NOMO-1 (cell line): Measurements from ENCODE around the gene WDR86.

Source experiments
- DNase-seq, 2 experiments: peaks; one replicate each; lab custom pipeline; 2025; ENCODE audit not compliant: unreplicated experiment in 2 of 2; lab: John Stamatoyannopoulos, UW

WDR86 gene

GRCh38 chr7:151440799-151441445 lies 31.1 kb upstream of the WDR86 start:
- no peak for DNase-seq

DNA sequence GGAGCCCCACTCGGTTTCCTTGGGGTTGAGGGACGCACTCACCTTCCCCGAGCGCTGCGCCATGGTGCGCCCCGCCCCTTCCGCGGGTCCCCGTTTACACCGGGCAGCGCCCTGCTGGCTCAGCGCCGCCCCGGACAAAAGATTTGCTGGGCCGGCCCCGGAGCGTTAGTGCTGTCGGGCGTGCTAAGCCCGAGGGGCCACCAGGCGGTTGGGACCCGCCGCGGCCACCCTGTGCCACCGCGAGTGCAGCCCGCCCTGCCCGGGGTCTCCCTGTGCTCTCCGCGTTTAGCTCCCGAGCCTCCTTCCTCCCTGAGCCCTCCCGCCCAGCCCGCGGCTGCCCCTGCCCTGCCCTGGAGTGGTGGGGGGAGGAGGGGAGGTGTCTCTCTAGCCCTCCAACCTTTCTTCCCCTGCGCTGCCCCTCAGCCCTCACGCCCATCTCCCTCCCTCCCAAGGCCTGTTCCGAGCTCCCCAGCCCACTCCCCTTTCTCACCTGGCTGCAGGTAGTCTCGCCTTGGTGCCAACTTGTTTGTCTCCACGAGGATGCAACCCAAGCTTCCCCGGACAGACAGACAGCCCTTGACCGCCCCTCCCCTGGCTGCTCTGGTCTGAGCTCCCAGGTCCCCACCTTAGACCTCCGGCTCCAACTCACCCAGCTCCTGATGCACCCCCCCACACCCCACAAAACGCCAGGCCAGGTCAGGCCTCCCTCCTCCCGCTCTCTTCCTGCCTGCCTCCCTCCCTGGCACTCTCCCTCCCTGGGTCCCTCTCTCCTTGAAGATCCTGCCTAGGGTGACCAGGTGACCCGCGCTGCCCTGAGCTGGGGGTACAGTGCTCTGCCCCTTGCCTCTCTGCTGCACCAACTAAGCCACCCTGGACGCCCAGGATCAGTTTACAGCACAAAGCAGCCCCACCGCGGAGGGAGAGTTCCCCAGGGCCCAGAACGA lies 30.3 kb upstream of the WDR86 start, which contains the start of gene CRYGN:
Gene CRYGN, minus strand, starts transcription at position 287 of the 944 bp plus-strand sequence. Its CDS starts 224 bp downstream, at position 63.
- DNase-seq, result no peak

DNA sequence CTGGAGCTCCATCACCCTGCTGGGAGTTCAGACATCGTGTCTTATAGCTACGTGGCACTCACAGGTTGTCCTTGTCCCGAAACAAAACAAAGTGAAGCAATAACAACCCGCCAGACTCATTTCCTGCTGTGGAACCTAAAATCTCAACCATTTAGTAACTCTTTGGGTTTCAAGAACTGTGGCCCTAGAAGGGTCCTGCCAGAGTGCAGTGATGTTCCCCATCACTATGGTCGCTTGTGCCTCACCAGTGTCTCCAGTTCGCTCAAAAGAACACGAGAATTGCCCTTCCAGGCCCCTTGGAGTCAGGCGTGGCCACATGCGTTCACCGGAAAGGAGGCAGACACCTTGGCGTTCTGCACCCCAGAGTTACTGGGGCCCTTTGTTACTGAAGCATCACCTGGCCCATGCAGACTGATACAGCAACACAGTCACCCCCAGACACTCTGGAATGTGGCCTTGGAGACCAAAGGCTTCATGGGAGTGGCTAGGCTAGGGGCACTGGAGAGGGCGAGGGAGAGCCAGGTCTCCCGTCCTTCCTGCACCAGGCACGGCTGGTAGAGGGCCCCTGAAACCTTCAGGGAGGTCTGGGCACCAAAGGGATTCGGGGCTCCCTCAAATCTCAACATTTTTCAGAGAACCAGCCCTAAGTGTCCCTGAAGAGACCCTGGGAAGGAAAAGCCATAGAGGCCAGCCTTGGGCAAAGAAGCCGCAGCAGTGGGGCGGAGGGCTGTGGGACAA lies 29.2 kb upstream of the WDR86 start:
- DNase-seq, result no peak

- no peak for DNase-seq
Measured at GRCh38 chr7:151437866-151438516, 28.2 kb upstream of the WDR86 start.

- no peak for DNase-seq
Measured at GRCh38 chr7:151437159-151437553, 27.3 kb upstream of the WDR86 start.

- DNase-seq, result no peak
Measured at GRCh38 chr7:151436446-151437158, 26.8 kb upstream of the WDR86 start.

- DNase-seq, result no peak
Measured at GRCh38 chr7:151435971-151436370, 26.1 kb upstream of the WDR86 start.

GRCh38 chr7:151435103-151435916 lies 25.5 kb upstream of the WDR86 start:
- DNase-seq, result no peak

DNA sequence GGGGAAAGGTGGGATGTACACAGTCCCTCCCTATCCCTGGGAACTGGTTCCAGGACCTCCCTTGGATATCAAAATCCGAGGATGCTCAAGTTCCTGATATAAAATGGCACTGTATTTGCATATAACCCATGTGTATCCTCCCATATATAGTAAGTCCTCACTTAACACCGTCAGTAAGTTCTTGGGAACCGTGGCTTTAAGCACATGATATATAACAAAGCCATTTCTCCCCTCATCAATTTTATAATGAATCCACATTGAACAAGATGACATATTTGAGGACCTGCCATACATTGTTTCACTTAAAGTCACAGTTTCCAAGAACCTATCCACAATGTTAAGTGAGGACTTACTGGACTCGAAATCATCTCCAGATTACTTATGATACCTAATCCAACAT lies 24.7 kb upstream of the WDR86 start:
- DNase-seq, result no peak

DNA sequence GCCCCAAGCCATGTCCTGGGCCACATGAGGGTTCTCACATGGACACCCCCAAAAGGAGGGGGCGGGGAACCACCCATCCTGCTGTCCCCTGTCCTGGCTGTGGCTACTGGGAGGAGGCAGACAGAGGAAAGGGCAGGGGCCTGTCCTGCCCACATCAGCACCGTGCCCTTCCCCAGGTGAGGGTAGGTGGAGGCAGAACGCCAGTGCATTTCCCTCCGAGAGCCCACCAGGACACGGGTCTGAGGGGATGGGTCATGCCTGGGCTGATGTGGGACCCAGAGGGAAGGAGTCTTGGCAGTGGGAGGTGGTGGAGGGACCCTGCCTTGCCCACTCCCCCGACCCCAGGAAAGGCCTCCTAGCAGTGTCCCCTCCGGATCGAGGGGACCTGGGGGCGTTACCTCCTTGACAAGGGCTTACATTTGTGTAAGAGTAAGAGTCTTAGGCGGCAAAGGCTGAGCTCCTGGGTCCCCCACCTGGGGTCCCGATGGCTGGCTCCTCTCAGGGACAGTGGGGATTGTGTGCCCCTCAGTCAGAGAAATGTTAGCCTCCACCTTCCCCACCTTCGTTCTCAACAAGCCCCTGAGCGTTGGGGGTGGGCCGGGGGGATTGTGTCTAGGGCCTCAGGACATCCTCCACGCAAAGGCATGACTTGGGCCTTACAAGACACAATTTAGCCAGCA lies 24.0 kb upstream of the WDR86 start:
- no peak for DNase-seq

- DNase-seq, result peak in 1 of 2 experiments; percentile 3
Measured at GRCh38 chr7:151432658-151433521, 23.1 kb upstream of the WDR86 start.

- DNase-seq, result no peak
Measured at GRCh38 chr7:151431768-151432311, 22.0 kb upstream of the WDR86 start.

GRCh38 chr7:151431281-151431767 lies 21.5 kb upstream of the WDR86 start:
- DNase-seq, result no peak

GRCh38 chr7:151430391-151431205 lies 20.8 kb upstream of the WDR86 start:
- no peak for DNase-seq

DNA sequence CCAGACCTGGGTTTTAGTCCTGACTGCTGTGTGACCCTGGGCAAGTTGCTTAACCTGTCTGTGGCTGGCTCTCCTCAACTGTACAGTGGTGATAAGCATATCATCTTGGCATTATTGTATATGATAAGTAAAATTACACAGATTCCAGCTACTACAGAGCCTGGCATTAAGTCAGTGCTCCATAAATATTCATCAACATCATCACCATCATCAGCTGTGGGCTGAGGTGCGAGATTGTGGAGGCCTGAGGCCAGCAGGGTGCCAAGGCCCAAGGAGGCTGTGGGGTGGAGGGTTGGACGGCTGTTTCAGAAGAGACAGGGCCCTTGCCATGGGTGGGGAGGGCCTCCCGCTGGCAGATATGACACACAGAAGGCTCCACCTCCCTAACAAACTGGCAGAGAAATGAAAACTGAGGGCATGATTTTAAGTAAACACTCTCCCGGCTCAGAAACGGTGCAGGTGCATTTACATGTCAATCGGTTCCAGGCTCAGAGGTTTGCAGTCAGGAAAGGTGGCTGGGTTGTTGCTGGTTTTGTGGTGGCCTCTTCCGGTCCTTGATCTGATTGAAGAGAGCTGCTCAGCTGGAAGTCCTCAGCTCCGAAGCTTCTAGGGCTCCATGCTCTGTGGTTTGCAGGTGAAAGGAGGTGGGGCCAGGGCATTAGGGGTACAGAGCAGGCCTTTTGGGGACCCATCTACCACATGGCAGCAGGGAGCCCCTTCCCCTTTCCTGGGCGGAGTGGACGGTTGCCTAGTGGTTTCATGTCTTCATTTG lies 19.9 kb upstream of the WDR86 start:
- no peak for DNase-seq

DNA sequence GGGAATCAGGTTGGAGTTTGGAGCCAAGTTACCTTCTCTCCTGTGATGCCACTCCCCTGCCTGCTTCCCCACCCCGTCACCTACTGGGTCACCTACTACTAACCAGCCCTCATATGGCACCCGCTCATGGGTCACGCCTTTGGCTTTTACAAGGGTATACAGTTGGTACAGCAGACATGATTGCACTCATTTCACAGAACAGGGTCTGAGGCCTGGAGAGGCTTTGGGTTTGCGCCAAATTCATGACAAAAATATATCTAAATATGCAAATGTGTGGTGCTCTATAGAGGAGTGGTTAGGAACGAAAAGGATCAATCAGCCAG lies 19.4 kb upstream of the WDR86 start:
- no peak for DNase-seq
